ENCODE results near the gene PCDHGA1.
"Not testable (repeated sequence)": the region's sequence is repeated elsewhere in the genome, so short reads cannot be mapped to it uniquely, and the experiment has no call there.

The PCDHGA1 gene

GRCh38 chr5:141422742-141423291 is 92.5 kb downstream of the PCDHGA1 start:
- DNase-seq (ENCODE audit: low spot score), result no peak
- no peak for TF ChIP-seq CTCF (IDR thresholded peaks at IDR 0.05; ENCODE audit: borderline replicate concordance, control extremely low read depth, extremely low read depth, insufficient read depth, missing control alignments)
- in situ Hi-C loops (cut with MboI; ENCODE audit: low sequenced_read_pairs, unreplicated experiment), result loop anchor here (5.0 kb wide), 1 partner anchor 134 kb away; no protein-coding TSS in a partner anchor

GRCh38 chr5:141427783-141428426 is 97.6 kb downstream of the PCDHGA1 start:
- in situ Hi-C loops (cut with MboI; ENCODE audit: low sequenced_read_pairs, unreplicated experiment), result no loop called here
- TF ChIP-seq CTCF (IDR thresholded peaks at IDR 0.05; ENCODE audit: borderline replicate concordance, control extremely low read depth, extremely low read depth, insufficient read depth, missing control alignments), result no peak
- no peak for DNase-seq (ENCODE audit: low spot score)

GRCh38 chr5:141430332-141431113 is 100.2 kb downstream of the PCDHGA1 start, which contains the start of gene PCDHGA12:
Gene PCDHGA12, plus strand, starts transcription at chr5:141430507. Its CDS starts 253 bp downstream, at chr5:141430760.
- DNase-seq (ENCODE audit: low spot score), result peak; percentile 78
- peak; percentile 66 for TF ChIP-seq CTCF (IDR thresholded peaks at IDR 0.05; ENCODE audit: borderline replicate concordance, control extremely low read depth, extremely low read depth, insufficient read depth, missing control alignments)
- in situ Hi-C loops (cut with MboI; ENCODE audit: low sequenced_read_pairs, unreplicated experiment), result no loop called here

GRCh38 chr5:141431286-141431685 is 101.0 kb downstream of the PCDHGA1 start:
- no peak for TF ChIP-seq CTCF (IDR thresholded peaks at IDR 0.05; ENCODE audit: borderline replicate concordance, control extremely low read depth, extremely low read depth, insufficient read depth, missing control alignments)
- in situ Hi-C loops (cut with MboI; ENCODE audit: low sequenced_read_pairs, unreplicated experiment), result no loop called here
- peak; percentile 50 for DNase-seq (ENCODE audit: low spot score)

GRCh38 chr5:141432308-141432707 is 102.0 kb downstream of the PCDHGA1 start:
- in situ Hi-C loops (cut with MboI; ENCODE audit: low sequenced_read_pairs, unreplicated experiment), result not testable (repeated sequence)

GRCh38 chr5:141432726-141433125 is 102.4 kb downstream of the PCDHGA1 start:
- DNase-seq (ENCODE audit: low spot score); in situ Hi-C loops (cut with MboI; ENCODE audit: low sequenced_read_pairs, unreplicated experiment): not testable (repeated sequence)

More at GRCh38 chr5:141432308-141432707, 102.0 kb downstream of the PCDHGA1 start:
- DNase-seq (ENCODE audit: low spot score), result not testable (repeated sequence)

GRCh38 chr5:141434006-141434405 is 103.7 kb downstream of the PCDHGA1 start:
- in situ Hi-C loops (cut with MboI; ENCODE audit: low sequenced_read_pairs, unreplicated experiment), result no loop called here
- DNase-seq (ENCODE audit: low spot score), result no peak
- TF ChIP-seq CTCF (IDR thresholded peaks at IDR 0.05; ENCODE audit: borderline replicate concordance, control extremely low read depth, extremely low read depth, insufficient read depth, missing control alignments), result no peak

Data from GM13976 (cell line).